ENCODE results near the gene ELMO3. TPM values are rescaled to one million over a fixed set of nuclear protein-coding genes. Genes with fewer than 3 reads are reported as not detected.

Gene ELMO3
- total and polyA plus RNA-seq, 4 donors = 1.7 to 3.8 (median 3.1) TPM

DNA sequence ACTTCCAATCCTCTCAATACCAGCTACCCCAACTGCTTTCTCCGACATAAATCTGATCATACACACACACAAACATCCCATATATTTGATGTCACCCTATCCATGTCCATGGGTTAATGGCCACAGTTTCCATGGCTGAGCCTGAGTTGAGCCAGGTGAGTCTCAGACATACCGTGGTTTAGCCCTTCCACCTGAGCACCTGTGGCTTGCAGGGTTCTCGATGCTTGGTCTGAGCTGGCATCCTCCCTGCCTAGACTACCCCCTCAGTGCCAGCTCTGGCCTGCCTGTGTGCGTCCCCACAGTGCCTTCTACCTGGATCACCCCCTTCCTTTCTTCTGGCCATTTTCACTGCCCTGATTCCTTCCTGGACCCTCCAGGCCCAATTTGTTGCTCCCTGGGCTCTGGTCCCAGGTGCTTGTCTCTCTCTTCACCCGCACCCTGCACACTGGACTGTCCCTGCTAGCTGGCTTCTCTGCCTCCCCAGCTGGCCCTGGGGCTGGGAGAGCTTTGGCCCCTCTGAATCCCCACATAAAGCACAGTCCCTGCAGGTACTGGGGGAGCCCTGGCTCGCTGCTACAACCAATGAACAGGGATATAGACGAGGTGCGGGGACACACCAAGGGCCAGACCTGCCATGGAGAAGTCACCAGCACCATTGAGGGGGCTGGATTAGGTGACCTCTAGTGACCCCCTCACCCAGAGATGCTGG, 7.4 kb downstream of the ELMO3 start:
- Histone ChIP-seq H3K27me3 (ENCODE audit: control insufficient read depth in 4 of 4, insufficient read depth in 4 of 4, low read length in 3 of 4) (no peaks in the 10 kb centered on the region), H3K9ac (ENCODE audit: low read depth in 1 of 2, low read length in 2 of 2) (no peak overlapping the region), H3K9me3 (ENCODE audit: control insufficient read depth in 4 of 4, low read length in 3 of 4) (no peaks in the 10 kb centered on the region), H3K36me3 (ENCODE audit: control insufficient read depth in 4 of 4, insufficient read depth in 3 of 4, low read depth in 1 of 4, low read length in 3 of 4) (peaks cover 2 to 27% (median 7%) of the 10 kb centered on the region in 4 donors), H3K27ac (ENCODE audit: low read depth in 1 of 2, low read length in 2 of 2) (no peak overlapping the region), H3K4me1 (ENCODE audit: control insufficient read depth in 4 of 4, insufficient read depth in 4 of 4, low read length in 3 of 4) (peaks cover 13 to 23% (median 17%) of the 10 kb centered on the region in 4 donors), H3K4me3 (ENCODE audit: low read depth in 1 of 3, low read length in 3 of 3) (no peak overlapping the region)
- WGBS = 95% methylated on average over 8 of the region's 8 CpGs
- no peak for DNase-seq (ENCODE audit: low spot score)
- no peak for TF ChIP-seq FOXA2 (IDR thresholded peaks at IDR 0.05)
- TF ChIP-seq, protein P1, sequence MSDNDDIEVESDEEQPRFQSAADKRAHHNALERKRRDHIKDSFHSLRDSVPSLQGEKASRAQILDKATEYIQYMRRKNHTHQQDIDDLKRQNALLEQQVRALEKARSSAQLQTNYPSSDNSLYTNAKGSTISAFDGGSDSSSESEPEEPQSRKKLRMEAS (IDR thresholded peaks at IDR 0.05) = no peak
- no peak for TF ChIP-seq ATF3 (IDR thresholded peaks at IDR 0.05)

GRCh38 chr16:67206838-67207248, 7.9 kb downstream of the ELMO3 start:
- WGBS = 97% methylated on average over 3 of the region's 3 CpGs
- H3K4me3 ChIP-seq (ENCODE audit: low read depth in 1 of 3, low read length in 3 of 3) = no peak overlapping the region
- H3K27me3 ChIP-seq (ENCODE audit: control insufficient read depth in 4 of 4, insufficient read depth in 4 of 4, low read length in 3 of 4) = no peaks in the 10 kb centered on the region
- TF ChIP-seq, protein P2, sequence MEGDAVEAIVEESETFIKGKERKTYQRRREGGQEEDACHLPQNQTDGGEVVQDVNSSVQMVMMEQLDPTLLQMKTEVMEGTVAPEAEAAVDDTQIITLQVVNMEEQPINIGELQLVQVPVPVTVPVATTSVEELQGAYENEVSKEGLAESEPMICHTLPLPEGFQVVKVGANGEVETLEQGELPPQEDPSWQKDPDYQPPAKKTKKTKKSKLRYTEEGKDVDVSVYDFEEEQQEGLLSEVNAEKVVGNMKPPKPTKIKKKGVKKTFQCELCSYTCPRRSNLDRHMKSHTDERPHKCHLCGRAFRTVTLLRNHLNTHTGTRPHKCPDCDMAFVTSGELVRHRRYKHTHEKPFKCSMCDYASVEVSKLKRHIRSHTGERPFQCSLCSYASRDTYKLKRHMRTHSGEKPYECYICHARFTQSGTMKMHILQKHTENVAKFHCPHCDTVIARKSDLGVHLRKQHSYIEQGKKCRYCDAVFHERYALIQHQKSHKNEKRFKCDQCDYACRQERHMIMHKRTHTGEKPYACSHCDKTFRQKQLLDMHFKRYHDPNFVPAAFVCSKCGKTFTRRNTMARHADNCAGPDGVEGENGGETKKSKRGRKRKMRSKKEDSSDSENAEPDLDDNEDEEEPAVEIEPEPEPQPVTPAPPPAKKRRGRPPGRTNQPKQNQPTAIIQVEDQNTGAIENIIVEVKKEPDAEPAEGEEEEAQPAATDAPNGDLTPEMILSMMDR (IDR thresholded peaks at IDR 0.05; ENCODE audit: low read depth, low read length, missing input control) = no peak
- TF ChIP-seq RXRA (IDR thresholded peaks at IDR 0.05) (no peak), FOXA2 (IDR thresholded peaks at IDR 0.05) (no peak), HNF4G (IDR thresholded peaks at IDR 0.05) (no peak), GABPA (IDR thresholded peaks at IDR 0.05 in 1 of 2, conservative IDR thresholded peaks at IDR 0.05 in 1 of 2) (no peak), HNF4A (conservative IDR thresholded peaks at IDR 0.05) (no peak), JUND (IDR thresholded peaks at IDR 0.05) (no peak), EGR1 (IDR thresholded peaks at IDR 0.05; ENCODE audit: low read depth in 2 of 2) (no peak), ATF3 (IDR thresholded peaks at IDR 0.05) (no peak), SP1 (IDR thresholded peaks at IDR 0.05) (no peak), YY1 (IDR thresholded peaks at IDR 0.05) (no peak), FOXA1 (IDR thresholded peaks at IDR 0.05) (no peak), TAF1 (conservative IDR thresholded peaks at IDR 0.05) (no peak)
- TF ChIP-seq, protein P3, sequence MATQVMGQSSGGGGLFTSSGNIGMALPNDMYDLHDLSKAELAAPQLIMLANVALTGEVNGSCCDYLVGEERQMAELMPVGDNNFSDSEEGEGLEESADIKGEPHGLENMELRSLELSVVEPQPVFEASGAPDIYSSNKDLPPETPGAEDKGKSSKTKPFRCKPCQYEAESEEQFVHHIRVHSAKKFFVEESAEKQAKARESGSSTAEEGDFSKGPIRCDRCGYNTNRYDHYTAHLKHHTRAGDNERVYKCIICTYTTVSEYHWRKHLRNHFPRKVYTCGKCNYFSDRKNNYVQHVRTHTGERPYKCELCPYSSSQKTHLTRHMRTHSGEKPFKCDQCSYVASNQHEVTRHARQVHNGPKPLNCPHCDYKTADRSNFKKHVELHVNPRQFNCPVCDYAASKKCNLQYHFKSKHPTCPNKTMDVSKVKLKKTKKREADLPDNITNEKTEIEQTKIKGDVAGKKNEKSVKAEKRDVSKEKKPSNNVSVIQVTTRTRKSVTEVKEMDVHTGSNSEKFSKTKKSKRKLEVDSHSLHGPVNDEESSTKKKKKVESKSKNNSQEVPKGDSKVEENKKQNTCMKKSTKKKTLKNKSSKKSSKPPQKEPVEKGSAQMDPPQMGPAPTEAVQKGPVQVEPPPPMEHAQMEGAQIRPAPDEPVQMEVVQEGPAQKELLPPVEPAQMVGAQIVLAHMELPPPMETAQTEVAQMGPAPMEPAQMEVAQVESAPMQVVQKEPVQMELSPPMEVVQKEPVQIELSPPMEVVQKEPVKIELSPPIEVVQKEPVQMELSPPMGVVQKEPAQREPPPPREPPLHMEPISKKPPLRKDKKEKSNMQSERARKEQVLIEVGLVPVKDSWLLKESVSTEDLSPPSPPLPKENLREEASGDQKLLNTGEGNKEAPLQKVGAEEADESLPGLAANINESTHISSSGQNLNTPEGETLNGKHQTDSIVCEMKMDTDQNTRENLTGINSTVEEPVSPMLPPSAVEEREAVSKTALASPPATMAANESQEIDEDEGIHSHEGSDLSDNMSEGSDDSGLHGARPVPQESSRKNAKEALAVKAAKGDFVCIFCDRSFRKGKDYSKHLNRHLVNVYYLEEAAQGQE (IDR thresholded peaks at IDR 0.05) = no peak
- TF ChIP-seq, protein P1 (IDR thresholded peaks at IDR 0.05) = no peak
- TF ChIP-seq, protein P4, sequence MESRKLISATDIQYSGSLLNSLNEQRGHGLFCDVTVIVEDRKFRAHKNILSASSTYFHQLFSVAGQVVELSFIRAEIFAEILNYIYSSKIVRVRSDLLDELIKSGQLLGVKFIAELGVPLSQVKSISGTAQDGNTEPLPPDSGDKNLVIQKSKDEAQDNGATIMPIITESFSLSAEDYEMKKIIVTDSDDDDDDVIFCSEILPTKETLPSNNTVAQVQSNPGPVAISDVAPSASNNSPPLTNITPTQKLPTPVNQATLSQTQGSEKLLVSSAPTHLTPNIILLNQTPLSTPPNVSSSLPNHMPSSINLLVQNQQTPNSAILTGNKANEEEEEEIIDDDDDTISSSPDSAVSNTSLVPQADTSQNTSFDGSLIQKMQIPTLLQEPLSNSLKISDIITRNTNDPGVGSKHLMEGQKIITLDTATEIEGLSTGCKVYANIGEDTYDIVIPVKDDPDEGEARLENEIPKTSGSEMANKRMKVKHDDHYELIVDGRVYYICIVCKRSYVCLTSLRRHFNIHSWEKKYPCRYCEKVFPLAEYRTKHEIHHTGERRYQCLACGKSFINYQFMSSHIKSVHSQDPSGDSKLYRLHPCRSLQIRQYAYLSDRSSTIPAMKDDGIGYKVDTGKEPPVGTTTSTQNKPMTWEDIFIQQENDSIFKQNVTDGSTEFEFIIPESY (IDR thresholded peaks at IDR 0.05) = no peak
- peaks cover 14 to 24% (median 18%) of the 10 kb centered on the region in 4 donors for H3K4me1 ChIP-seq (ENCODE audit: control insufficient read depth in 4 of 4, insufficient read depth in 4 of 4, low read length in 3 of 4)
- H3K9me3 ChIP-seq (ENCODE audit: control insufficient read depth in 4 of 4, low read length in 3 of 4) = no peaks in the 10 kb centered on the region
- DNase-seq (ENCODE audit: low spot score) = no peak
- H3K36me3 ChIP-seq (ENCODE audit: control insufficient read depth in 4 of 4, insufficient read depth in 3 of 4, low read depth in 1 of 4, low read length in 3 of 4) = peaks cover 0 to 23% (median 5%) of the 10 kb centered on the region in 4 donors
- H3K9ac ChIP-seq (ENCODE audit: low read depth in 1 of 2, low read length in 2 of 2) = no peak overlapping the region
- no peak overlapping the region for H3K27ac ChIP-seq (ENCODE audit: low read depth in 1 of 2, low read length in 2 of 2)
